HEK293 (cell line): ENCODE results near the gene SFT2D2.
A peak's percentile ranks its signal among the peaks of the same experiment; 100 is the strongest.

Source experiments
- CTCF ChIA-PET: fragments of 350-600 bp; formaldehyde crosslinking; extraction: SDS; loops from one replicate; lab custom pipeline; 2021; ENCODE audit warnings: antibody characterized with exemption; lab: Yijun Ruan, JAX
- POLR2A ChIA-PET: fragments of 300-600 bp; formaldehyde crosslinking; extraction: SDS; loops from one replicate; lab custom pipeline; 2020; ENCODE audit warnings: antibody characterized with exemption, inconsistent platforms; lab: Yijun Ruan, JAX
- H3K27ac ChIP-seq: fragments of 200-500 bp; sonication (Bioruptor generic); 2 replicates; pipeline ENCODE4 v1.5.1; 2014; ENCODE audit warnings: low read depth, low read length, control low read depth, inconsistent platforms; ENCODE audit errors: extremely low read depth
- H3K36me3 ChIP-seq, 2 experiments: fragments of 200-500 bp in 1 of 2; sonication (Bioruptor generic) in 1 of 2; 1 replicate in 1 of 2; 2 replicates in 1 of 2; pipeline ENCODE4 v1.5.1; 2014 to 2017; ENCODE audit warnings: inconsistent platforms in 2 of 2, low read length in 2 of 2; ENCODE audit not compliant: control insufficient read depth in 2 of 2, insufficient read depth in 1 of 2
- H3K4me1 ChIP-seq: fragments of 200-500 bp; sonication (Bioruptor generic); 2 replicates; pipeline ENCODE4 v1.5.1; 2014; ENCODE audit warnings: mild to moderate bottlenecking, low read length, inconsistent platforms; ENCODE audit not compliant: control insufficient read depth, insufficient read depth
- H3K4me3 ChIP-seq: 2 replicates; pipeline ENCODE4 v1.5.1; 2011; ENCODE audit warnings: low read depth, mild to moderate bottlenecking, control low read depth, low read length, moderate library complexity
- H3K9me3 ChIP-seq: fragments of 200-500 bp; sonication (Bioruptor generic); 2 replicates; pipeline ENCODE4 v1.5.1; 2014; ENCODE audit warnings: low read depth, low read length, inconsistent platforms; ENCODE audit not compliant: control insufficient read depth, insufficient read depth
- EGR2 ChIP-seq: fragments of 450-650 bp; formaldehyde crosslinking; IDR thresholded peaks from 2 replicates; pipeline ENCODE4 v1.5.1; 2016; ENCODE audit warnings: low read depth, missing biosample characterization, missing genetic modification characterization
- OVOL3 ChIP-seq: fragments of 450-650 bp; formaldehyde crosslinking; IDR thresholded peaks from 2 replicates; pipeline ENCODE4 v1.5.1; 2016; ENCODE audit warnings: missing biosample characterization, missing genetic modification characterization
- PRDM6 ChIP-seq: fragments of 450-650 bp; formaldehyde crosslinking; IDR thresholded peaks from 2 replicates; pipeline ENCODE4 v1.5.1; 2017; ENCODE audit warnings: missing biosample characterization, missing genetic modification characterization
- REST ChIP-seq: fragments of 450-650 bp; formaldehyde crosslinking; IDR thresholded peaks from 2 replicates; pipeline ENCODE4 v1.5.1; 2016; ENCODE audit warnings: missing biosample characterization, missing genetic modification characterization
- ZNF175 ChIP-seq: fragments of 450-650 bp; formaldehyde crosslinking; IDR thresholded peaks from 2 replicates; pipeline ENCODE4 v1.5.1; 2016; ENCODE audit warnings: missing biosample characterization, missing genetic modification characterization
- ZNF658 ChIP-seq: fragments of 450-650 bp; formaldehyde crosslinking; IDR thresholded peaks from 2 replicates; pipeline ENCODE4; 2016; ENCODE audit warnings: missing biosample characterization, missing genetic modification characterization
- ZNF830 ChIP-seq: fragments of 450-650 bp; IDR thresholded peaks from 2 replicates; pipeline ENCODE4 v1.5.0; 2018; ENCODE audit warnings: missing biosample characterization, missing genetic modification characterization, low read depth, mild to moderate bottlenecking, moderate library complexity
- ZSCAN4 ChIP-seq: fragments of 450-650 bp; formaldehyde crosslinking; IDR thresholded peaks from 2 replicates; pipeline ENCODE4 v1.5.1; 2017; ENCODE audit warnings: missing biosample characterization, missing genetic modification characterization

The SFT2D2 gene

GRCh38 chr1:168293356-168293755, 67.6 kb downstream of the SFT2D2 start:
- ChIA-PET CTCF (no interaction called here), POLR2A (no interaction called here)
- Histone ChIP-seq H3K36me3 (no peaks in the 10 kb centered on the region), H3K4me1 (no peaks in the 10 kb centered on the region), H3K9me3 (no peaks in the 10 kb centered on the region)
- no peak for TF ChIP-seq OVOL3
- 0 out of 2 replicates have a peak, but pooled peaks have one; percentile 1 for TF ChIP-seq ZSCAN4 (tag by site-specific recombination)
- TF ChIP-seq EGR2 (tag by site-specific recombination) = no peak
- TF ChIP-seq, all 188 proteins: peak for 1
- H3K4me3 ChIP-seq = no peak overlapping the region
- H3K27ac ChIP-seq = no peak overlapping the region

- no peak overlapping the region for H3K27ac ChIP-seq
- CTCF ChIA-PET = interaction anchor here (0.6 kb wide), 1 partner anchor 10 kb away, joined by 3 read pairs; no protein-coding TSS in a partner anchor
Measured at GRCh38 chr1:168295411-168296114, 69.8 kb downstream of the SFT2D2 start.

More at GRCh38 chr1:168295411-168296114, 69.8 kb downstream of the SFT2D2 start:
- H3K4me3 ChIP-seq = no peak overlapping the region
- TF ChIP-seq ZSCAN4 (tag by site-specific recombination) (no peak), ZNF658 (tag by site-specific recombination) (no peak), ZNF830 (tag by site-specific recombination) (no peak), ZNF175 (tag by site-specific recombination) (no peak), REST (tag by site-specific recombination) (peak; percentile 82), PRDM6 (tag by site-specific recombination) (no peak)
- no peaks in the 10 kb centered on the region for H3K9me3 ChIP-seq
- no peaks in the 10 kb centered on the region for H3K36me3 ChIP-seq
- H3K4me1 ChIP-seq = no peaks in the 10 kb centered on the region
- POLR2A ChIA-PET = no interaction called here
